SK-N-SH (cell line): ENCODE measurements around the gene CGN. TPM values are rescaled to one million over a fixed set of nuclear protein-coding genes. Genes with fewer than 3 reads are reported as not detected.

Source experiments
- CTCF ChIA-PET: fragments of 300-600, 350-600 bp; formaldehyde crosslinking; extraction: SDS; loops from one replicate; lab custom pipeline; 2021; lab: Yijun Ruan, JAX
- POLR2A ChIA-PET: fragments of 350-600 bp; sonication (Branson Sonifier 250); formaldehyde crosslinking; extraction: SDS; loops from one replicate; lab custom pipeline; 2020; ENCODE audit warnings: antibody characterized with exemption, inconsistent platforms; lab: Yijun Ruan, JAX
- DNase-seq: peaks from one replicate; pipeline ENCODE4 v3.0.0; 2012
- H2AFZ ChIP-seq: fragments of 200-600 bp; sonication (generic); 2 replicates; pipeline ENCODE4 v1.8.1; 2016; ENCODE audit warnings: antibody characterized with exemption, mild to moderate bottlenecking, low read depth
- H3F3A ChIP-seq: fragments of 200-600 bp; sonication (generic); replicated peaks from 2 replicates; pipeline ENCODE3; 2016; ENCODE audit warnings: antibody characterized with exemption, mild to moderate bottlenecking; ENCODE audit not compliant: insufficient read depth
- H3K27ac ChIP-seq, 2 experiments: fragments of 200-500 bp in 1 of 2; fragments of 200-600 bp in 1 of 2; sonication (Bioruptor generic) in 1 of 2; sonication (generic), shearing (Covaris generic) in 1 of 2; 2 replicates each; pipeline versions ENCODE4 v1.5.1 to v1.6.1; 2014 to 2016; ENCODE audit warnings: low read depth in 2 of 2, inconsistent platforms in 1 of 2, low read length in 1 of 2, mild to moderate bottlenecking in 1 of 2, mixed read lengths in 1 of 2
- H3K27me3 ChIP-seq: fragments of 200-600 bp; sonication (generic), shearing (Covaris generic); 2 replicates; pipeline ENCODE4 v1.6.1; 2016; ENCODE audit warnings: mixed run types; ENCODE audit not compliant: insufficient read depth
- H3K36me3 ChIP-seq, 2 experiments: fragments of 200-500 bp in 1 of 2; fragments of 200-600 bp in 1 of 2; sonication (Bioruptor generic) in 1 of 2; sonication (generic) in 1 of 2; replicated peaks in 1 of 2; 2 replicates each; pipeline versions ENCODE3 to v1.5.1; 2014 to 2016; ENCODE audit warnings: low read length in 1 of 2, mild to moderate bottlenecking in 1 of 2; ENCODE audit not compliant: insufficient read depth in 2 of 2, control insufficient read depth in 1 of 2
- H3K4me1 ChIP-seq, 2 experiments: fragments of 200-500 bp in 1 of 2; fragments of 200-600 bp in 1 of 2; sonication (Bioruptor generic) in 1 of 2; sonication (generic), shearing (Covaris generic) in 1 of 2; 2 replicates each; pipeline versions ENCODE4 v1.5.1 to v1.6.1; 2014 to 2016; ENCODE audit warnings: low read depth in 1 of 2, low read length in 1 of 2, mixed run types in 1 of 2; ENCODE audit not compliant: insufficient read depth in 2 of 2, control insufficient read depth in 1 of 2
- H3K4me2 ChIP-seq: fragments of 200-600 bp; sonication (generic), shearing (Covaris generic); 2 replicates; pipeline ENCODE4 v1.6.1; 2017; ENCODE audit warnings: mixed run types
- H3K4me3 ChIP-seq, 2 experiments: fragments of 200-500 bp in 1 of 2; fragments of 200-600 bp in 1 of 2; sonication (Bioruptor generic) in 1 of 2; sonication (generic), shearing (Covaris generic) in 1 of 2; 2 replicates each; pipeline versions ENCODE4 v1.5.1 to v1.8.1; 2014 to 2016; ENCODE audit warnings: low read depth in 2 of 2, inconsistent platforms in 1 of 2, low read length in 1 of 2, mild to moderate bottlenecking in 1 of 2, mixed read lengths in 1 of 2, moderate library complexity in 1 of 2
- H3K79me2 ChIP-seq: fragments of 200-600 bp; sonication (generic); 2 replicates; pipeline ENCODE4 v1.8.1; 2017; ENCODE audit warnings: mild to moderate bottlenecking; ENCODE audit not compliant: insufficient read depth
- H3K9ac ChIP-seq: fragments of 200-600 bp; sonication (generic); 2 replicates; pipeline ENCODE4 v1.6.1; 2017; ENCODE audit warnings: mixed run types
- H3K9me2 ChIP-seq: fragments of 200-600 bp; sonication (generic); 2 replicates; pipeline ENCODE4 v1.6.1; 2017; ENCODE audit warnings: mixed run types
- H3K9me3 ChIP-seq: fragments of 200-600 bp; sonication (generic); 2 replicates; pipeline ENCODE4 v1.6.1; 2017; ENCODE audit warnings: mixed run types, mild to moderate bottlenecking, moderate library complexity
- H4K20me1 ChIP-seq: fragments of 200-600 bp; sonication (generic); 2 replicates; pipeline ENCODE4 v1.6.1; 2017; ENCODE audit warnings: mild to moderate bottlenecking, mixed run types; ENCODE audit not compliant: insufficient read depth
- CHD2 ChIP-seq: fragments of 150-350 bp; IDR thresholded peaks from 2 replicates; pipeline ENCODE4 v1.6.1; 2018; ENCODE audit warnings: low read length; ENCODE audit not compliant: partially characterized antibody
- CTCF ChIP-seq: fragments of 200-600 bp; sonication (generic); IDR thresholded peaks from 2 replicates; pipeline ENCODE4 v1.6.1; 2017; ENCODE audit warnings: antibody characterized with exemption, mild to moderate bottlenecking, moderate library complexity
- ELF1 ChIP-seq: IDR thresholded peaks from 2 replicates; pipeline ENCODE4 v1.4.0; 2012
- EP300 ChIP-seq, 2 experiments: IDR thresholded peaks; 2 replicates each; pipeline versions ENCODE4 v1.4.0 to v1.6.1; 2012; ENCODE audit warnings: borderline replicate concordance in 1 of 2, low read depth in 1 of 2, low read length in 1 of 2
- EZH2phosphoT487 ChIP-seq: fragments of 200-600 bp; sonication (generic); IDR thresholded peaks from 2 replicates; pipeline ENCODE4 v1.6.1; 2017; ENCODE audit warnings: low read depth, mixed run types, mild to moderate bottlenecking, antibody characterized with exemption, moderate library complexity, borderline replicate concordance
- FOSL2 ChIP-seq: IDR thresholded peaks from 2 replicates; pipeline ENCODE4 v1.4.0; 2012; ENCODE audit warnings: low read depth, mild to moderate bottlenecking, moderate library complexity, borderline replicate concordance
- FOXJ3 ChIP-seq: sonication (generic); formaldehyde crosslinking; IDR thresholded peaks from 2 replicates; pipeline ENCODE4 v1.5.1; 2020; ENCODE audit warnings: mild to moderate bottlenecking, missing genetic modification reagents
- FOXM1 ChIP-seq: IDR thresholded peaks from 2 replicates; pipeline ENCODE4 v1.4.0; 2012; ENCODE audit warnings: low read depth, mild to moderate bottlenecking
- GABPA ChIP-seq: IDR thresholded peaks from 2 replicates; pipeline ENCODE4 v1.4.0; 2012; ENCODE audit warnings: low read depth, mild to moderate bottlenecking
- GATA2 ChIP-seq: sonication (generic); formaldehyde crosslinking; IDR thresholded peaks from 2 replicates; pipeline ENCODE4 v1.5.0; 2020; ENCODE audit warnings: mild to moderate bottlenecking, missing genetic modification reagents
- IRF3 ChIP-seq: fragments of 150-350 bp; IDR thresholded peaks from 2 replicates; pipeline ENCODE4 v1.6.1; 2016; ENCODE audit warnings: mild to moderate bottlenecking, low read depth, low read length
- JUND ChIP-seq: IDR thresholded peaks from 2 replicates; pipeline ENCODE4 v1.4.0; 2012
- MAX ChIP-seq: IDR thresholded peaks from 2 replicates; pipeline ENCODE4 v1.4.0; 2012; ENCODE audit warnings: low read depth
- MEF2A ChIP-seq: IDR thresholded peaks from 2 replicates; pipeline ENCODE4 v1.4.0; 2012; ENCODE audit warnings: low read depth, borderline replicate concordance
- NFIC ChIP-seq: IDR thresholded peaks from 2 replicates; pipeline ENCODE4 v1.4.0; 2012; ENCODE audit warnings: borderline replicate concordance
- NRF1 ChIP-seq: IDR thresholded peaks from 2 replicates; pipeline ENCODE4 v1.6.1; 2012; ENCODE audit warnings: low read depth, mild to moderate bottlenecking, low read length
- PBX3 ChIP-seq: IDR thresholded peaks from 2 replicates; pipeline ENCODE4; 2012
- RAD21 ChIP-seq: IDR thresholded peaks from 2 replicates; pipeline ENCODE4 v1.6.1; 2012; ENCODE audit warnings: mild to moderate bottlenecking, low read length
- RCOR1 ChIP-seq: fragments of 150-350 bp; IDR thresholded peaks from 2 replicates; pipeline ENCODE4 v1.6.1; 2017; ENCODE audit warnings: antibody characterized with exemption, low read length
- REST ChIP-seq: IDR thresholded peaks from 2 replicates; pipeline ENCODE4 v1.6.1; 2012; ENCODE audit warnings: mild to moderate bottlenecking, low read depth, low read length, moderate library complexity
- RFX5 ChIP-seq: IDR thresholded peaks from 2 replicates; pipeline ENCODE4 v1.6.1; 2012; ENCODE audit warnings: mild to moderate bottlenecking, improper control_type of control experiment, low read length
- RXRA ChIP-seq: IDR thresholded peaks from 2 replicates; pipeline ENCODE4 v1.4.0; 2012; ENCODE audit warnings: low read depth, mild to moderate bottlenecking, borderline replicate concordance
- SIN3A ChIP-seq: IDR thresholded peaks from 2 replicates; pipeline ENCODE4 v1.6.1; 2012; ENCODE audit warnings: low read depth, mild to moderate bottlenecking, low read length, moderate library complexity, borderline replicate concordance
- TCF12 ChIP-seq: IDR thresholded peaks from 2 replicates; pipeline ENCODE4 v1.4.0; 2012
- TEAD4 ChIP-seq: IDR thresholded peaks from 2 replicates; pipeline ENCODE4 v1.4.0; 2012; ENCODE audit warnings: mild to moderate bottlenecking, borderline replicate concordance; ENCODE audit not compliant: insufficient read depth
- WGBS: methylation state at CpG from one replicate; pipeline ENCODE4 v1.1.6; 2017; ENCODE audit warnings: low lambda C conversion rate; 5-methylcytosine and 5-hydroxymethylcytosine counted together
- polyA plus RNA-seq, 3 experiments: library from polyadenylated mRNA; depleted of rRNA; stranded (reverse); fragments of >200 nt; gene quantifications; 2 replicates each; pipeline ENCODE4 v1.2.3, GENCODE V29; 2012

CGN gene
- polyA plus RNA-seq, 1 of the 3 experiments (the other 2 are of a cell fraction), result 0.36 TPM

- Histone ChIP-seq H4K20me1 (peaks cover 16% of the 10 kb centered on the region; the same call in 1 of the 2 replicates), H3K4me2 (peak overlapping the region; percentile 74), H3K4me1 (peaks cover 12 to 45% of the 10 kb centered on the region in 2 experiments; a peak in 3 of 4 replicates), H3K79me2 (peaks cover 92% of the 10 kb centered on the region), H3K9me3 (no peaks in the 10 kb centered on the region), H2AFZ (no peak overlapping the region; the same call in 1 of the 2 replicates), H3F3A (peaks cover 41% of the 10 kb centered on the region), H3K9ac (peak overlapping the region; percentile 28; the same call in 1 of the 2 replicates), H3K4me3 (peak overlapping the region in 1 of 2 experiments; percentile 2; a peak in 2 of 4 replicates), H3K27me3 (no peaks in the 10 kb centered on the region), H3K9me2 (no peaks in the 10 kb centered on the region), H3K27ac (peak overlapping the region; percentile 60 to 73), H3K36me3 (no peaks in the 10 kb centered on the region)
- ChIA-PET POLR2A (no interaction called here), CTCF (interaction anchor here (1.0 to 2.0 kb wide), 3 partner anchors 12 to 289 kb away, joined by 3 to 7 read pairs (median 5); no protein-coding TSS in a partner anchor)
- WGBS, result 10% methylated on average over 6 of the region's 7 CpGs
- no peak for DNase-seq
- TF ChIP-seq GATA2 (CRISPR knock-in tag), result no peak
- TF ChIP-seq JUND, result peak; percentile 81
- TF ChIP-seq TEAD4, result peak; percentile 100
- peak; percentile 100 for TF ChIP-seq NFIC
- TF ChIP-seq CTCF, result no peak
- 0 out of 2 replicates have a peak, but pooled peaks have one; percentile 41 for TF ChIP-seq RXRA
- TF ChIP-seq FOXJ3 (CRISPR knock-in tag), result no peak
- peak; percentile 81; the same call in 1 of the 2 replicates for TF ChIP-seq SIN3A
- TF ChIP-seq EZH2phosphoT487, result no peak
- no peak for TF ChIP-seq IRF3
- peak; percentile 24; the same call in 1 of the 2 replicates for TF ChIP-seq ELF1
- peak in 1 of 2 experiments; percentile 83; a peak in 2 of 4 replicates for TF ChIP-seq EP300 (IDR thresholded peaks at IDR 0.05; ENCODE audit: borderline replicate concordance in 1 of 2, low read depth in 1 of 2, low read length in 1 of 2)
- TF ChIP-seq REST, result 0 out of 2 replicates have a peak, but pooled peaks have one; percentile 23
- no peak for TF ChIP-seq NRF1
- peak; percentile 35; the same call in 1 of the 2 replicates for TF ChIP-seq FOSL2
- TF ChIP-seq RAD21, result no peak
- no peak for TF ChIP-seq RFX5
- TF ChIP-seq MEF2A, result no peak; the same call in 1 of the 2 replicates
- peak; percentile 68 for TF ChIP-seq PBX3
- no peak for TF ChIP-seq RCOR1
- no peak for TF ChIP-seq FOXM1
- peak; percentile 97 for TF ChIP-seq TCF12
- TF ChIP-seq CHD2, result no peak
- TF ChIP-seq MAX, result peak; percentile 98
- no peak for TF ChIP-seq GABPA
Observed at GRCh38 chr1:151547119-151547899, 36.1 kb downstream of the CGN start.
